A673 (cell line): ENCODE measurements around the gene ALG5. TPM values are rescaled to one million over a fixed set of nuclear protein-coding genes. Genes with fewer than 3 reads are reported as not detected.

ENCODE experiments used
- BruUV-seq: library from RNA; stranded (reverse); fragments of 400-500 nt; replicated peaks from 2 replicates; lab custom pipeline; 2021; lab: Mats Ljungman, UMichigan
- CTCF ChIA-PET: fragments of 300-600 bp; sonication (Branson Sonifier 250); formaldehyde crosslinking; loops from one replicate; lab custom pipeline; 2022; ENCODE audit warnings: antibody characterized with exemption; lab: Charles Lee
- POLR2A ChIA-PET: fragments of 300-600 bp; sonication (Branson Sonifier 250); formaldehyde crosslinking; loops from one replicate; lab custom pipeline; 2022; ENCODE audit warnings: antibody characterized with exemption; ENCODE audit not compliant: low non-redundant PET; lab: Charles Lee
- DNase-seq: peaks from one replicate; pipeline ENCODE4 v3.0.0-alpha.2; 2015; ENCODE audit warnings: low spot score
- H3K27ac ChIP-seq: fragments of 200-600 bp; sonication (generic); 2 replicates; pipeline ENCODE4 v1.5.1; 2016; ENCODE audit warnings: mixed run types, low read depth, mild to moderate bottlenecking, mixed read lengths, antibody characterized with exemption, low read length; ENCODE audit not compliant: poor library complexity, severe bottlenecking
- H3K27me3 ChIP-seq: fragments of 200-600 bp; sonication (generic); replicated peaks from 2 replicates; pipeline ENCODE4 v1.6.1; 2017; ENCODE audit warnings: mixed run types, low read depth, mild to moderate bottlenecking, mixed read lengths, antibody characterized with exemption, low read length; ENCODE audit not compliant: insufficient read depth, poor library complexity
- H3K36me3 ChIP-seq: fragments of 200-600 bp; sonication (generic); 2 replicates; pipeline ENCODE4 v1.6.1; 2016; ENCODE audit warnings: mixed run types, mild to moderate bottlenecking, mixed read lengths, antibody characterized with exemption, low read length; ENCODE audit not compliant: insufficient read depth, poor library complexity, severe bottlenecking
- H3K4me1 ChIP-seq: fragments of 200-600 bp; sonication (generic); 2 replicates; pipeline ENCODE4 v1.6.1; 2017; ENCODE audit warnings: mixed run types, mild to moderate bottlenecking, mixed read lengths, antibody characterized with exemption, low read length; ENCODE audit not compliant: insufficient read depth, poor library complexity, severe bottlenecking
- H3K4me3 ChIP-seq: fragments of 200-600 bp; sonication (generic); 2 replicates; pipeline ENCODE4 v1.5.1; 2016; ENCODE audit warnings: low read depth, mixed run types, mild to moderate bottlenecking, mixed read lengths, low read length; ENCODE audit not compliant: poor library complexity, severe bottlenecking
- H3K9me3 ChIP-seq: fragments of 200-600 bp; sonication (generic); 2 replicates; pipeline ENCODE4 v1.6.1; 2016; ENCODE audit warnings: mixed run types, low read depth, mild to moderate bottlenecking, mixed read lengths, antibody characterized with exemption, low read length; ENCODE audit not compliant: poor library complexity, severe bottlenecking
- EZH2 ChIP-seq: fragments of 200-600 bp; sonication (generic); IDR thresholded peaks from 2 replicates; pipeline ENCODE4 v1.6.1; 2017; ENCODE audit warnings: borderline replicate concordance, low read depth, mild to moderate bottlenecking, mixed read lengths, antibody characterized with exemption, low read length; ENCODE audit not compliant: poor library complexity, severe bottlenecking
- intact Hi-C: fragments of 100-400 bp; cut with micrococcal nuclease; formaldehyde crosslinking; loops from one replicate; pipeline ENCODE4 v1.10.0; 2022; ENCODE audit not compliant: unreplicated experiment
- total RNA-seq: library from RNA; stranded (reverse); gene quantifications from 2 replicates; pipeline ENCODE4 v1.2.3, GENCODE V29; 2021
- TF ChIP-seq, protein P1 (sequence below): fragments of 300-800, 200-600 bp; sonication (generic); conservative IDR thresholded peaks from 2 replicates; pipeline ENCODE4 v1.5.1; 2017; ENCODE audit warnings: low read depth, mild to moderate bottlenecking, antibody characterized with exemption, low read length, moderate library complexity, mixed read lengths

The ALG5 gene
- total RNA-seq, 1 experiment from 2014 or later = 52.0 TPM

- no peaks in the 10 kb centered on the region for H3K9me3 ChIP-seq
- CTCF ChIA-PET = no interaction called here
- H3K4me1 ChIP-seq = peaks cover under 1% of the 10 kb centered on the region
- H3K36me3 ChIP-seq = peaks cover 40% of the 10 kb centered on the region
- POLR2A ChIA-PET = no interaction called here
- intact Hi-C loops = no loop called here
- no peaks in the 10 kb centered on the region for H3K27me3 ChIP-seq
- no peak overlapping the region for H3K4me3 ChIP-seq
- no TSS peak for BruUV-seq
- no peak for DNase-seq
- H3K27ac ChIP-seq = no peak overlapping the region
- no peak for TF ChIP-seq EZH2
- TF ChIP-seq, protein P1, sequence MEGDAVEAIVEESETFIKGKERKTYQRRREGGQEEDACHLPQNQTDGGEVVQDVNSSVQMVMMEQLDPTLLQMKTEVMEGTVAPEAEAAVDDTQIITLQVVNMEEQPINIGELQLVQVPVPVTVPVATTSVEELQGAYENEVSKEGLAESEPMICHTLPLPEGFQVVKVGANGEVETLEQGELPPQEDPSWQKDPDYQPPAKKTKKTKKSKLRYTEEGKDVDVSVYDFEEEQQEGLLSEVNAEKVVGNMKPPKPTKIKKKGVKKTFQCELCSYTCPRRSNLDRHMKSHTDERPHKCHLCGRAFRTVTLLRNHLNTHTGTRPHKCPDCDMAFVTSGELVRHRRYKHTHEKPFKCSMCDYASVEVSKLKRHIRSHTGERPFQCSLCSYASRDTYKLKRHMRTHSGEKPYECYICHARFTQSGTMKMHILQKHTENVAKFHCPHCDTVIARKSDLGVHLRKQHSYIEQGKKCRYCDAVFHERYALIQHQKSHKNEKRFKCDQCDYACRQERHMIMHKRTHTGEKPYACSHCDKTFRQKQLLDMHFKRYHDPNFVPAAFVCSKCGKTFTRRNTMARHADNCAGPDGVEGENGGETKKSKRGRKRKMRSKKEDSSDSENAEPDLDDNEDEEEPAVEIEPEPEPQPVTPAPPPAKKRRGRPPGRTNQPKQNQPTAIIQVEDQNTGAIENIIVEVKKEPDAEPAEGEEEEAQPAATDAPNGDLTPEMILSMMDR = no peak
These were observed 48.2 kb downstream of the ALG5 start for GRCh38 chr13:36950920-36951319.

DNA sequence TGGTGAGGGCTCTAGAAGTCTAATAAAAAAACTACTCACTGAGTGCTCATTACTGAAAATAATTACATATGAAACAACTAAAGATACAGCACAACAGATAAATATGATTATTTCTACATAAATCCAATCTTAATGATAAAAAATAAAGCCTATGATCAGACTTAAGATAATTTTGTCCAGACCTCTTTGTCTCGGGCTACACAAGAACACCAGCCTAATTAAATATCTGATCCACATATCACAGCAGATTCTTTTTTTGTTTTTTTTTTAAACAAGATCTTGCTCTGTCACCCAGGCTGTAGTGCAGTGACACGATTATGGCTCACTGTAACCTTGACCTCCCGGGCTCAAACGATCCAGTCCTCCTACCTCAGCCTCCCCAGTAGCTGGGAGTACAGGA is 48.8 kb downstream of the ALG5 start:
- CTCF ChIA-PET = no interaction called here

DNA sequence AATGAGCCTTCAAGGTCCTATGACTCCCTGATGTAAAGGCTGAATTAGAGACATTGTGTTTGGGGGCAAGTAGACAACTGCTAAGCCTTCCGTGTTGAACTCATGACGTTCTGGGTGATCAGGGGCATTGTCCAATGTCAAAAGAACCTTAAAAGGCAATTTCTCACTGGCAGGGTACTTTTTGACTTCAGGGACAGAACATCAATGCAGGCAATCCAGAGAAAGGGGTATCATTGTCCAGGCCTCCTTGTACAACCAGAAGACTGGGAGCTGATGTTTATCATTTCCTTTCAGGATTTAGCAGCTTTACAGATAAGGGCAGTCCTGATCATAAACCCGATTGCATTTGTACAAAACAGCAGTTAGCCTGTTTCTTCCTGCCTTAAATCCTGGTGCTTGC is 54.1 kb downstream of the ALG5 start:
- no TSS peak for BruUV-seq
- intact Hi-C loops = no loop called here
- Histone ChIP-seq H3K27ac (no peak overlapping the region), H3K36me3 (peaks cover 19% of the 10 kb centered on the region), H3K9me3 (no peaks in the 10 kb centered on the region), H3K27me3 (no peaks in the 10 kb centered on the region), H3K4me1 (no peaks in the 10 kb centered on the region), H3K4me3 (no peak overlapping the region)
- CTCF ChIA-PET = no interaction called here
- no peak for DNase-seq
- POLR2A ChIA-PET = no interaction called here
- TF ChIP-seq EZH2 = no peak
- TF ChIP-seq, protein P1 = no peak

More for the DNA sequence above, 48.8 kb downstream of the ALG5 start:
- POLR2A ChIA-PET = no interaction called here
- BruUV-seq = no TSS peak
- Histone ChIP-seq H3K27me3 (no peaks in the 10 kb centered on the region), H3K4me1 (no peaks in the 10 kb centered on the region), H3K4me3 (no peak overlapping the region), H3K9me3 (no peaks in the 10 kb centered on the region), H3K36me3 (peaks cover 40% of the 10 kb centered on the region), H3K27ac (no peak overlapping the region)
- no peak for DNase-seq
- no peak for TF ChIP-seq EZH2
- intact Hi-C loops = no loop called here

DNA sequence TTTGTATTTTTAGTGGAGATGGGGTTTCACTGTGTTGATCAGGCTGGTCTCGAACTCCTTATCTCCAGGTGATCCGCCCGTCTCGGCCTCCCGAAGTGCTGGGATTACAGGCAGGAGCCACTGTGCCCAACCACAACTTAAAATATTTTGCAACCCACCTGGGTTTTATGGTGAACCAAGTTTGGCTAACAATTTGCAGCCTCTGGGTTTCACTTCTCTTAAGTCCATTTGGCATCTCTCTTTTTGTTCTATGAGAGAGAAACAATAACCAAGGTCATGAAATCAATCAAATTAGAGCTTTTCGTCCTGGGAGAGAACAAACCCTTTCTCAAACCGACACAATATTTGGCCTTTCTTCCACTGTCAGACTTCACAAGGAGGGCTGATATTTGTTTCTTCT is 73.5 kb downstream of the ALG5 start:
- Histone ChIP-seq H3K4me1 (peaks cover 14% of the 10 kb centered on the region), H3K9me3 (no peaks in the 10 kb centered on the region), H3K27me3 (no peaks in the 10 kb centered on the region), H3K27ac (no peak overlapping the region), H3K36me3 (no peaks in the 10 kb centered on the region), H3K4me3 (no peak overlapping the region)
- ChIA-PET CTCF (no interaction called here), POLR2A (no interaction called here)
- intact Hi-C loops = no loop called here
- BruUV-seq = no TSS peak
- no peak for DNase-seq
- TF ChIP-seq, protein P1 = no peak
- no peak for TF ChIP-seq EZH2
